HCT116 (cell line): Measurements from ENCODE around the gene MEGF8.

ENCODE experiments used
- CEBPB ChIP-seq: IDR thresholded peaks from 2 replicates; pipeline ENCODE4 v1.6.1; 2012; ENCODE audit warnings: low read depth
- EZH2 ChIP-seq: fragments of 200-600 bp; sonication (generic); IDR thresholded peaks from 2 replicates; pipeline ENCODE4 v1.6.1; 2017; ENCODE audit warnings: antibody characterized with exemption, mixed run types
- REST ChIP-seq: IDR thresholded peaks from 2 replicates; pipeline ENCODE4 v1.6.1; 2012; ENCODE audit warnings: low read depth

GRCh38 chr19:42357290-42357689, 31.9 kb downstream of the MEGF8 start:
- TF ChIP-seq REST (no peak), CEBPB (no peak), EZH2 (no peak)
